ENCODE measurements around the gene RD3L. TPM values are rescaled to one million over a fixed set of nuclear protein-coding genes. Genes with fewer than 3 reads are reported as not detected.
"Not testable (repeated sequence)": the region's sequence is repeated elsewhere in the genome, so short reads cannot be mapped to it uniquely, and the experiment has no call there.

RD3L gene
- total RNA-seq, 1 donor from 2014 or later = not detected

- Mint-ChIP-seq H3K4me1 (ENCODE audit: low read depth) (no peaks in the 10 kb centered on the region), H3K9me3 (peaks cover 8% of the 10 kb centered on the region), H3K27me3 (ENCODE audit: low read depth) (peaks cover 15% of the 10 kb centered on the region), H3K27ac (no peak overlapping the region), H3K36me3 (ENCODE audit: low read depth) (no peaks in the 10 kb centered on the region), H3K4me3 (ENCODE audit: low read depth) (no peak overlapping the region)
- intact Hi-C loops (cut with micrococcal nuclease) = no loop called here
- DNase-seq (ENCODE audit: low spot score) = no peak
Observed at GRCh38 chr14:103948442-103948841, 6.1 kb upstream of the RD3L start.

- H3K4me3 Mint-ChIP-seq (ENCODE audit: low read depth) = no peak overlapping the region
- H3K36me3 Mint-ChIP-seq (ENCODE audit: low read depth) = no peaks in the 10 kb centered on the region
- DNase-seq (ENCODE audit: low spot score) = no peak
- intact Hi-C loops (cut with micrococcal nuclease) = no loop called here
- no peaks in the 10 kb centered on the region for H3K4me1 Mint-ChIP-seq (ENCODE audit: low read depth)
- H3K9me3 Mint-ChIP-seq = peaks cover 8% of the 10 kb centered on the region
- H3K27me3 Mint-ChIP-seq (ENCODE audit: low read depth) = peaks cover 17% of the 10 kb centered on the region
- no peak overlapping the region for H3K27ac Mint-ChIP-seq
Observed at GRCh38 chr14:103946975-103947374, 4.6 kb upstream of the RD3L start.

GRCh38 chr14:103943673-103944072 is 1.3 kb upstream of the RD3L start:
- DNase-seq (ENCODE audit: low spot score) = no peak
- intact Hi-C loops (cut with micrococcal nuclease) = no loop called here
- peaks cover 8% of the 10 kb centered on the region for H3K9me3 Mint-ChIP-seq
- H3K36me3 Mint-ChIP-seq (ENCODE audit: low read depth) = no peaks in the 10 kb centered on the region
- no peak overlapping the region for H3K27ac Mint-ChIP-seq
- H3K4me1 Mint-ChIP-seq (ENCODE audit: low read depth) = no peaks in the 10 kb centered on the region
- peaks cover 19% of the 10 kb centered on the region for H3K27me3 Mint-ChIP-seq (ENCODE audit: low read depth)
- H3K4me3 Mint-ChIP-seq (ENCODE audit: low read depth) = no peak overlapping the region

GRCh38 chr14:103941462-103941861 is 867 bp downstream of the RD3L start:
- no peak overlapping the region for H3K4me3 Mint-ChIP-seq (ENCODE audit: low read depth)
- peaks cover 17% of the 10 kb centered on the region for H3K27me3 Mint-ChIP-seq (ENCODE audit: low read depth)
- intact Hi-C loops (cut with micrococcal nuclease) = no loop called here
- no peaks in the 10 kb centered on the region for H3K36me3 Mint-ChIP-seq (ENCODE audit: low read depth)
- H3K27ac Mint-ChIP-seq = no peak overlapping the region
- H3K4me1 Mint-ChIP-seq (ENCODE audit: low read depth) = no peaks in the 10 kb centered on the region
- no peak for DNase-seq (ENCODE audit: low spot score)
- peaks cover 3% of the 10 kb centered on the region for H3K9me3 Mint-ChIP-seq

- intact Hi-C loops (cut with micrococcal nuclease) = no loop called here
- H3K36me3 Mint-ChIP-seq (ENCODE audit: low read depth) = no peaks in the 10 kb centered on the region
- peaks cover 8% of the 10 kb centered on the region for H3K27me3 Mint-ChIP-seq (ENCODE audit: low read depth)
- H3K9me3 Mint-ChIP-seq = no peaks in the 10 kb centered on the region
- H3K4me3 Mint-ChIP-seq (ENCODE audit: low read depth) = no peak overlapping the region
- no peak overlapping the region for H3K27ac Mint-ChIP-seq
- H3K4me1 Mint-ChIP-seq (ENCODE audit: low read depth) = peaks cover 4% of the 10 kb centered on the region
- DNase-seq (ENCODE audit: low spot score) = no peak
Observed at GRCh38 chr14:103935102-103935501, 7.2 kb downstream of the RD3L start.

GRCh38 chr14:103932791-103933490 is 9.4 kb downstream of the RD3L start:
- Mint-ChIP-seq H3K27me3 (ENCODE audit: low read depth) (peaks cover 4% of the 10 kb centered on the region), H3K36me3 (ENCODE audit: low read depth) (no peaks in the 10 kb centered on the region), H3K4me1 (ENCODE audit: low read depth) (peaks cover 4% of the 10 kb centered on the region), H3K4me3 (ENCODE audit: low read depth) (no peak overlapping the region), H3K27ac (no peak overlapping the region), H3K9me3 (no peaks in the 10 kb centered on the region)
- DNase-seq (ENCODE audit: low spot score) = no peak
- intact Hi-C loops (cut with micrococcal nuclease) = no loop called here

GRCh38 chr14:103931422-103931821 is 10.9 kb downstream of the RD3L start:
- Mint-ChIP-seq H3K27me3 (ENCODE audit: low read depth) (no peaks in the 10 kb centered on the region), H3K4me1 (ENCODE audit: low read depth) (peaks cover 4% of the 10 kb centered on the region), H3K27ac (no peak overlapping the region), H3K4me3 (ENCODE audit: low read depth) (no peak overlapping the region), H3K9me3 (no peaks in the 10 kb centered on the region), H3K36me3 (ENCODE audit: low read depth) (no peaks in the 10 kb centered on the region)
- no peak for DNase-seq (ENCODE audit: low spot score)
- intact Hi-C loops (cut with micrococcal nuclease) = no loop called here

- intact Hi-C loops (cut with micrococcal nuclease) = no loop called here
- DNase-seq (ENCODE audit: low spot score) = no peak
- H3K4me3 Mint-ChIP-seq (ENCODE audit: low read depth) = no peak overlapping the region
- no peaks in the 10 kb centered on the region for H3K36me3 Mint-ChIP-seq (ENCODE audit: low read depth)
- no peaks in the 10 kb centered on the region for H3K27me3 Mint-ChIP-seq (ENCODE audit: low read depth)
- peaks cover 4% of the 10 kb centered on the region for H3K4me1 Mint-ChIP-seq (ENCODE audit: low read depth)
- no peaks in the 10 kb centered on the region for H3K9me3 Mint-ChIP-seq
- no peak overlapping the region for H3K27ac Mint-ChIP-seq
Observed at GRCh38 chr14:103930051-103930604, 12.2 kb downstream of the RD3L start.

GRCh38 chr14:103928011-103928890 is 14.1 kb downstream of the RD3L start, which contains the start of gene TDRD9:
TDRD9 (plus strand) TSS chr14:103928456; CDS start chr14:103928510, 54 bp downstream.
- Mint-ChIP-seq H3K9me3 (no peaks in the 10 kb centered on the region), H3K27ac (no peak within 1 kb of the TSS), H3K4me3 (ENCODE audit: low read depth) (no peak within 1 kb of the TSS), H3K27me3 (ENCODE audit: low read depth) (peaks cover 5% of the 10 kb centered on the region), H3K36me3 (ENCODE audit: low read depth) (no peaks in the 10 kb centered on the region), H3K4me1 (ENCODE audit: low read depth) (peaks cover 3% of the 10 kb centered on the region)
- no peak for DNase-seq (ENCODE audit: low spot score)
- intact Hi-C loops (cut with micrococcal nuclease) = no loop called here

GRCh38 chr14:103927566-103927965 is 14.8 kb downstream of the RD3L start:
- Mint-ChIP-seq H3K4me3 (ENCODE audit: low read depth) (no peak overlapping the region), H3K36me3 (ENCODE audit: low read depth) (no peaks in the 10 kb centered on the region), H3K27me3 (ENCODE audit: low read depth) (peaks cover 5% of the 10 kb centered on the region), H3K4me1 (ENCODE audit: low read depth) (peaks cover 3% of the 10 kb centered on the region), H3K9me3 (no peaks in the 10 kb centered on the region), H3K27ac (no peak overlapping the region)
- intact Hi-C loops (cut with micrococcal nuclease) = no loop called here
- DNase-seq (ENCODE audit: low spot score) = no peak

- intact Hi-C loops (cut with micrococcal nuclease) = no loop called here
- DNase-seq (ENCODE audit: low spot score) = no peak
- Mint-ChIP-seq H3K36me3 (ENCODE audit: low read depth) (peaks cover 5% of the 10 kb centered on the region), H3K27me3 (ENCODE audit: low read depth) (peaks cover 5% of the 10 kb centered on the region), H3K27ac (no peak overlapping the region), H3K9me3 (no peaks in the 10 kb centered on the region), H3K4me1 (ENCODE audit: low read depth) (peaks cover 4% of the 10 kb centered on the region), H3K4me3 (ENCODE audit: low read depth) (no peak overlapping the region)
Observed at GRCh38 chr14:103925316-103925715, 17.0 kb downstream of the RD3L start.

GRCh38 chr14:103923863-103924262 is 18.5 kb downstream of the RD3L start:
- peaks cover 5% of the 10 kb centered on the region for H3K27me3 Mint-ChIP-seq (ENCODE audit: low read depth)
- DNase-seq (ENCODE audit: low spot score) = no peak
- H3K27ac Mint-ChIP-seq = no peak overlapping the region
- intact Hi-C loops (cut with micrococcal nuclease) = loop anchor here (5.0 kb wide), 1 partner anchor 297 kb away; the partner anchor contains the start of gene KLC1
- H3K36me3 Mint-ChIP-seq (ENCODE audit: low read depth) = peaks cover 5% of the 10 kb centered on the region
- peaks cover 7% of the 10 kb centered on the region for H3K4me1 Mint-ChIP-seq (ENCODE audit: low read depth)
- no peak overlapping the region for H3K4me3 Mint-ChIP-seq (ENCODE audit: low read depth)
- H3K9me3 Mint-ChIP-seq = no peaks in the 10 kb centered on the region

- DNase-seq (ENCODE audit: low spot score); H3K27me3 Mint-ChIP-seq (ENCODE audit: low read depth); H3K27ac Mint-ChIP-seq; H3K9me3 Mint-ChIP-seq; H3K36me3 Mint-ChIP-seq (ENCODE audit: low read depth); H3K4me1 Mint-ChIP-seq (ENCODE audit: low read depth): not testable (repeated sequence)
- H3K4me3 Mint-ChIP-seq (ENCODE audit: low read depth) = peak overlapping the region; percentile 93
- intact Hi-C loops (cut with micrococcal nuclease) = loop anchor here (1.0 to 5.0 kb wide), 3 partner anchors 12 to 295 kb away; partner anchors contain the start of genes KLC1 and PPP1R13B
Observed at GRCh38 chr14:103921855-103922200, 20.5 kb downstream of the RD3L start.

All from activated T-helper 2 cell treated with anti-CD3 and anti-CD28 coated beads, Interferon-gamma antibody, Interleukin-2, Interleukin-4, amounts not matched to agents 10 μg/mL and 5 μg/mL and 100 μg/mL, durations not matched to agents 14 hours and 24 hours and 36 hours (primary cell).